Nucleus accumbens (tissue), 56 donors: ENCODE results near the gene CHN1.

Source experiments
- DNase-seq, 56 donors: peaks; one replicate each; lab custom pipeline; 2025; lab: John Stamatoyannopoulos, UW

Gene CHN1

DNA sequence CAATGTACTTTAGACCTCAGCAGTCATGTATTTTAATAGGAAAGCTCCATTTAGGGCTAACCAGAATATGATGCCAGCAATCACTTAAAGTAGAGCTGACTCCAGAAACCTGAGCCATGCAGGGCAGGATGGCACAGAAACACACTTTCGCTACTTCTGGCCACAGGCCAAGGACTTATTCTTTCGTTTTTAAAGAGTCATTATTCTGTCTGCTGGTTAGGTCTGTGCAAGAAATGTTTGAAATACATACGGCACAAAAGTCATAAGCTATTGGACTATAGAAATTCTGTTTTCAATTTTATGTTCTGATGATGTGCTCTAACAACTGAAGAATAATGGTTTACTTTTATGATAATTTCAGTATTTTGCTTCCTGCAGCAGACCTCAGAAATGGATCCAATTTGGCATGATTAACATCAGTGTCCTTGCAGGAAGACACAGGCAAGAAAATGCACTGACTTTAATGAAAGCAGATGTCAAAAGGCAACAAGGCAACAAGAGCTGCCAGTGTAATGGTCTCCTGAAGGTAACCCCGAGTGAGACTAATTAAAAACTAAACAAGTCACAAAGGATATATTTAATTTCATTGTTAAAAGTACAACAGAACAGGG is 126.5 kb downstream of the CHN1 start:
- peak in 2 of 56 donors; percentile 8 to 10 for DNase-seq

DNA sequence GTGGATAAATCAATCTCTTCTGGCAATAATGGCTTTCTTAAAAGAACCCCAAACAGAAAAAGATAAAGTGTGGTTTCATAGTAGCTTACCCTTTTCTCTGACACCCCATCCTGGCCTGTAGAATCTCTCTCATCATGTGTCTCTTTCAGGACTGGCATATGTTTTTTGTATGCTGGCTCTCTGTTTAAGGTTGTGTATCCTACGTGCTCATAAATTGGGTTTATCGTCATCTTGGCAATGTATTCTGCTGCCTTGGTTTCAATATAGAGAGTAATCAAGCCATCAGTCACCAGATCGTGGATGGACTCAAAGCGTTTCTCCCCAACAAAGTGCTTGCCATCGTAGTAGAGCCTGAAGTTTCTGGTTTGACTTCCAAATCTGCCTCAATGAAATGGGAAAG is 127.4 kb downstream of the CHN1 start:
- no peak for DNase-seq

DNA sequence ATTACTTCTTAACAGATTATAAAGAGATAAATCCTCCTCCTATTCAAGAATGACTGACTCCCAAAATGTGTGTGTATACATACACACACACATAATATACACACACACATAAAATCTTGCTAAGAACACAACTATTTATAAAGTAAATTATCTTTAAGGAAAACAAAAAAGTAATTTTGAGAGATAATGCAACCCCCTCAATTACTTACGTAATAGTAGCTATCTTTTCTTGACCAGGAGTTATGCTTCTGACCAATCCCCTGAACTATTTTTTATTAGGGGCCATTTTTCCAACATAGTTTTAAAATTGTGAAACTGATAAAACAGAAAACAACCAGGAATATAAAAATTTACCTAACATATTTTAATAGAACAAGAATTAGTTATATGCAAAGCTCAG is 127.9 kb downstream of the CHN1 start:
- DNase-seq: no peak

DNA sequence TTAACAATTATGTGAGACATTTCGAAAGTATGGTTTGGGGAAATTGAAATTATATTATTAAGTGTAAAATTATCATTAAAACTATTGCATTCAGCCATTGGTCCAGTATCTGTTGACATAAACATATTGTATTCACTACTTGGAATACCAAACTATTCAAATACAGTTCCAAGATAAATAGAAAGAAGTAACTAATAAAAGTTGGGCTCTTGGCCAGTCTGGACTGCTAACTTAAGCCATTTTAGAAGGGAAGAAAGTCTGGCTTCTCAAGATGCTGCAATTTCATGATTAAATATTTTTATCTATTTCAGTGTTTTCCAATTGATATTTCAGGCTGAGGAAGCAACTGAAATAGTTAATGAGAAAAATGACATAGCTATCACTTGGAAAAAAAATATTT is 131.1 kb downstream of the CHN1 start:
- DNase-seq: no peak

DNA sequence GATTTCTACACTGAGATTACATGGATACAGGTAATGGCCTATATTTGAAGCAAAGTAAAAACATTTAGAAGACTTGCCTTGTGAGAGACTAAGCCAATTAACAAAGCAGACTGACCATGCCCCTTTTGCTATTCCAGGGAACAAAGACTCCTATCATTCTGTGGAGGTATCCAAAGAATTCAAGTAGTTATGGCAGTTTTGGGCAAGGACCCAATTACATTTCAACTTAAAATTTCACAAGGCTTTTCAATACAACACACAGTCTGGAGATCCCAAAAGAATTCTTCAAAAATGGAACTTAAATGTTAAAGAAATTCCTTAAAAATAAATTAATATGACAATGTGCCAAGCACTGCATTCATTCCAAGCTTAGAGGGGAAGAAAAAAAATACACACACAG is 131.7 kb downstream of the CHN1 start:
- DNase-seq: no peak

DNA sequence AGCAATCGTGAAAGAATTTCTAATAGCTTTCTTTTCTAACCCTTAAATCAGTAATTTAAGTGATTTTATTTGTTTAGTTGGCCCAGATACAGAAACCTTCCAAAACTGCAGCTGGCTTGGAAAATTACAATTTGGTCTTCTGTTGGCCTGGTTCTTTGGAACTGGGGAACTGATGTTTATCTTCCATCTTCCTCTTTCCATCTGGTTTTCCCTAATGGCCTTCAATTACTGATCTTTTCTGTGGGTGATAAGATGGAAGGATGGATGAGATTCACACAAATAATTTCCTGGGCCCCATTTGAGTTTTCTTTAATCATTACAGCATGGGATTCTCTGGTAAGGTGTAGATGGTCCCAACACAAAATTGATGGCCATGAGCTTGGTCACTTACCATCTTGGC is 134.4 kb downstream of the CHN1 start:
- no peak for DNase-seq

DNA sequence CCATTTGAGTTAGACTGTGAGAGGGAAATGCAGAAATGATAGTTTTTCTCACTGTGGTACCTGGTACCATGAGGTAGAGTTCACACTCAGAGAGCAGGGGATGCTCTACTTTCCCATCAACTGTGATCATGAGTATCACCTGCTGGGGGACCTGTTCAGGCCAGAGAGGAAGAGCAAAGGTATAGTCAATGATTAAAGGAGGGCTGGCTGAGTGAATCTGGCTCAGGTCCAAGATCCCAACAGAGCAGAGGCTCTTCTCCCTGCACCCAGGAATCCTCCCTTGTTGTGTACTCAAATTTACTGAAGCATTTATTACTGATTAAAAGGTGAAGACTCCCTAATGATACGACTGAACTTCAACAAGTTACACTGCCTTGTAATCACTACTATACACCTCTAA is 136.3 kb downstream of the CHN1 start:
- DNase-seq: no peak

DNA sequence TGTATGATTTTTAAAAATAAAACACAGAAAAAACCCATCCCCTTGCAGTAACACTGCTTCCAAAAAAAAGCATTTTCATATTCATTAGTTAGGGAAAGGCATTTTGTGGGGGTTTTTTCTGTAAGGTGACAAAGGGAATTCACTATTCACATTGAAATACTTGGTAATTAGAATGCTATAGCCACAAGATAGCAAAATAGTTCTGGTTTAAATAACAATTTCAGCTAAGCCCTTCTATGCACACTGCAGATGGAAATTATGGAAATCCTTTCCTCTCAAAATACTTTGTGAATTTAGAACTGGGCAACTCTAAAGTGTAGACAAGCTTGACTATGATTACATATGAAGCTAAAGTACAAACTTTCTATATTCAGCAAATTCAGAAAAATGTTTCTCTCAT is 138.8 kb downstream of the CHN1 start:
- no peak for DNase-seq

DNA sequence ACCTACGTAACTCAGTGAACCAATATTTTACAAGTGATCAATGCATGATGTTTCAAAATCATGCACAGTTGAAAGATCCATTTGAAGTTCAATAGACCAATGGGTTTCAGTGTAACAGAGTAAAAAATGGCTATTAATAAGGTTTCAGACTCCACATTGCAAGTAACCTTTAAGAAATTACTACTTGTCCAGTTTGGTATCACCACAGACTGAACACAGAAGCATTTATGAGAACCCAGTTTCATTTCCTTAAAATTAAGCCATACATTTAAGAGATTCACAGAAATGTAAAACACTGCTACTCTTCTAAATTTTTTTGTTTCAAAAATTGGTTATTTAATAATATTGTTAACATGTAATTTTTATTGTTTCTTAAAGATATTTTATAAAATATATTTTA is 142.0 kb downstream of the CHN1 start:
- no peak for DNase-seq

DNA sequence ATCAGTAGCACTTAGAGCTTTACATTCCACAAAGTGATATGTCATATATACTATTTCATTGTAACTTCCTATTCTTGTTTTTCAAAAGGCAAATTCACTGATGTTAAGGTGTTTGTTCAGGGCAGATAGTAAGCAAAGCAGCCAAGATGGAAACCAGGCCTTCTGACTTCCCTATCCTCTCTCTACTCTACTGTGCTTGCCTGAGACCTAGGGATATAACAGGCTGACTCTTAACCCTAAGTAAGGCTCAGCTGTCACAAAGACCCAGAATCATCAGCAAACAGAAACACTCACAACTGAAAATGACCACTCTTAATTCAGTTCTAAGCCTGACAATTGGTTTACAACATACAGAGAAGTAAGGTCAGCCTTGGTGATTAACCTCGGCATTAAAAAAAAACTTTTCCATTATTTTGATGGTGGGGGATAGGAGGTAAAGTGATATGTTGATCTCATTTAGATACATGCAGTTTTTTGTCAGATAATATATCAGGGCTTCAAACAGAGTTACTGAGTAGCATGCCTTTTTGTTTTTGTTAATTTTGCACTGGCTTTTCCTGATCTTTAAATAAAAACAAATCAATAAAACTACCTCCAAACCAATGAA is 145.5 kb downstream of the CHN1 start:
- no peak for DNase-seq

DNA sequence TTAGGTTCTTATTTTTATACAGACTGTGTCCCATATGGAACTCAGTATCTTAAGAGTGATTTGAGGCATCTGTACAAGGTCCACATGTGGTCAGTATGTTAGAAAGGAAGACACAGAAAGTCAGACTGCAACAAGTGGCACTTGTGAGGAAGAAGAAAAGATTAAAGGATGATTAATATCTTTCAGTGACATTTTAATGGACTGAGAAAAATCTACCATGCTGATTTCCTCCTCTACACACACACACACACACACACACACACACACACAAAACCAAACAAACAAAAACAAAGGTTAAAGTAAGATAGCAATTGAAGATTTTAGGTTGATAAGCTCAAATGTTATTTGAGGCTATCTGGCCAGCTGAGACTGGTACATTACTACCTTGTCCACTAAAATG is 146.4 kb downstream of the CHN1 start:
- DNase-seq: no peak

DNA sequence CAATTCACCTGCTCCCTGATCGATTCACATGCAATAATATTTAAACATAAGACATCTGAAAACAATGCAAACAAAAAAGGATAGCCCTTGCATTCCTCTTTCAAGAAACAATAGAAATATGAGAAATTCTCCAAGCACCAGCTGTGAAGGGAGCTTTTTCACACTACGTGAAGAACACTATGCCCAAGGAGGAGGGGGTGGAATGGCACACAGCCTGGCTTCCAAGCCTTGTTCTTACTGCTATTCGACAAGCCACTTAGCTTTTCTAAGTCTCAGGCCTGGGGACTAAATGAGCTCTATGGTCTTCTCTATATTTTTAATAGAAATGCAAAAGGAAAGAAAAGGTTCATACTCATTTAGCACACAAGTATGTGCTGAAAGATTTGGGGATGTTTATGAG is 148.7 kb downstream of the CHN1 start:
- DNase-seq: peak in 1 of 56 donors; percentile 9

DNA sequence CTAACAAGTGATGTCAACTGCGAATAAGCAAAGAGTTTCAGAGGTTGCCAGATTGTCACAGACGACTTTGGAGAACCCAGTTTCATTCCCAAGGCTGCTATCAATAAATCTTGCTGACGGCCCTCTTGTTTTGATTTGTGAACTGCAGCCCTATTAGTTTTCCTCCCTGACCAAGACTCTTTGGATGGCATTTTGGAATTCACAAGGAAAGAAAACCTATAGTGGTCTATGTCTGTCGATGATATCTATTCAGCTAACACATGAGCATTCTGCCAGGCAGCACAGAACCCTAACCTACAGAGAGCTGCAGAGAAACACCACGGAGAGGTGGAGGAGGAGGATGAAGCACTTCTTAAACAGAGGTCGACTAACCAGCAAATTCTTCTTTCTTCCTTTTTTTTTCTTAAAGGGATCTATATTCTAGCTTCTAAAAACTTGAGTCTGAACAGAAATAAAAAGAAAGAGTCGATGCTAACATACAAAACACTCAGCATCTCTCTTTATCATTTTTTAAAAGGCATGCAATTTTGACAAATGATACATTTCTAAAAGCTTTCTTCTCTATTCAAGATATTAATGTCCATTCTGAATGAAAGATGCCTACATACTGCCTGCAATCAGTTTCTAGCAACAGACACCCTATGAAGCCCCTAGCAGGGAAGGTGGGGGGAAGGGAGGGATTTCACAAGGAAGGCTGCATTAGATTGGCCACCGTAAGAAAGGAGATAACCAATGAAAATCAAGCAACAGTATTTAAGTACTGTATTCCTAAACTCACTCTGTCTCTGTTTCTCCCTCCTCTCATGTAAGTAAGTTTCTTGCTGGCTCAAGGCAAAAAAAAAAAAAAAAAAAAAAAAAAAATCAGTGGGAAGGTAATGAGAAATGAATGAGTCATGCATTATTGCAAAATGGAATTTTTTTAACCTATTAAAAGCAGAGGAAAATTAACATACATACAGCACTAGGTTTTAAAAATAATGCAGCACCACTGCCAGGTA is 157.9 kb downstream of the CHN1 start:
- peak in 24 of 56 donors; percentile 2 to 82 (median 36) for DNase-seq

DNA sequence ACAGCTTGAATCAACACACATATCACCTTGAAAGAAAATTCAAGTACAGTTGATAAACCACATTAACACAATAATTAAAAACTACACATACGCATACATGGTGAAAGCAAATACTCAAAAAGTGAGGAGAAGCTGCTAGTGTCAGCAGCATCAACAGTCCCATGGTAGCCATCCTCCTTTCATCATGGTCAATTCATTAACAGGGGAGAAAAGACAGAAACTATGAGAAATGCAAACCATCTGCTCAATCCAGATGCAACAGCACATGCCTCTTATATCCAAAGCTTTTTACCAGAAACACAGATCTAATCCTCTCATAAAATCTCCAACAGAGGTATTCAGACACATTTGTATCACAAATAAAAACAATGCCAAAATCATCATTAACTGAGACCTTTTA is 159.0 kb downstream of the CHN1 start:
- no peak for DNase-seq

DNA sequence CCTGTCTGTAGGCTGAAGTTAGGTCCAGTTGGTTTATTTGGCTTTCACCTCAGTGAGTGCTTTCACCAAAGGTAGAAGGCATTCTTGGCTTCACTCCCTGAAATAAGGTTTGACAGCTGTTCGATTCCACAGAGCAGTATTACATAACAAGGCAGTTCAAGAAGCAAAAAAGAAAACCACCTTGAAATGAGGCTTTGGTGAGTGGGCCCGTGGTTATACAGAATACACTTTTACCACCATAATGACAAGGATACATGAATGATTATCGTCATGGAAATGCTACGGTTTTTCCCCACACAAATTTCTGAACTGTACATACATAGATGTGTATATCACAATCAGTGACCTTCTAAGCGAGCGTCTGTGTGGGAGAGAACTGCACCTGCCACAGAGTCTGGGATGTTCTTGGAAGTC is 160.9 kb downstream of the CHN1 start:
- peak in 2 of 56 donors; percentile 17 to 20 for DNase-seq

DNA sequence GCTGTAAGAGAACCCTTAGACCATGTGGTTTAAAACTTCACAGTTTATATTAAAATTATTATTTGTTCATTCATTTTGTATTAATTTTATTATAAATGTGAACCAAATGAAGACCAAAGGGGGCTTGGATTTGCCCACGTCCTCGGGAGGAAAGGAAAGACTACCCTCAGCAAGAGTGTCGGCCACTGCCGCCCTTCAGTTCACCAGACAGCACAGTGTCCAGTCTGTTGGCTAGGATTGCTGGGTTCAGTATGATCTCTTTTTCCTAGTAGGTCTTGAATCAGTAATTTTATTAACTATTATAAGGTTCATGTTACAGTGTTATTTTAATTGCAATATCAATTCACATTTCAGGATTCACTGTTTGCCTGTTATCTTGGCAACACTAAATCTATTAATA is 162.7 kb downstream of the CHN1 start:
- DNase-seq: peak in 1 of 56 donors; percentile 9

DNA sequence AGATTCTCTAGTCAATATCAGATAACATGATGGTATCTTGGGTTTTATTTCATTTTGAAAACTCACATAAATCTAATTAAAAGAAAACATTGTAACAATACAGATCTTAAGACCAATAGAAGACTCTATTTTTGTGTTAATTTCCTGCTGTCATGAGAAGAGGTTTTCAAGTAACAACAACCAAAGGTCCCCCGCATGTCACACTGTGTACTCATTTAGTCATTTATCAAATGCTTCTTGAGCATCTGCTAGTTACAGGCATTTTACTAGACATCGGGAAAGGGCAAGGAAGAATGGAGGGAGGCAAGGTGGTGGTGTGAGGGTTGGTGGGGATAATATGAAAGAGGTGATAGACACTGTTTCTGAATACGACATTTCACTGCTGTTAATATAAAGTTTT is 163.2 kb downstream of the CHN1 start:
- DNase-seq: no peak

DNA sequence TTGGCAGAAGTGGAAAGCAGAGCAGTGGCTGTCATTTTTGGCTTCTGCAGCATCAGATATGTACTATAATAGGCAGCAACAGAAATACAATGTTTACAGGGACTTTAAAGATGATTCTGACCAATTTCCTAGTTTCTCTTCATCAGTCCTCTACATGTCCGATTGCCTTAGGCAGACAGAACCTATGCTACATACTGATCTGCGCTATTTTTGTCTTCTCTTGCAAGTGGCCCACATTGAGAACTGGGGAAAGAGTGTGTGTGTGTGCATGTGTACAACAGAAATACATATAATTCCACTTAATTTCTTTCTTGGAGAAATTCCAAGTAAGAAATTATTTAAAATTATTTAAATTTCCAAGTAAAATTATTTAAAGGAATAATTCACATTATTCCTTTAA is 163.8 kb downstream of the CHN1 start:
- DNase-seq: no peak

DNA sequence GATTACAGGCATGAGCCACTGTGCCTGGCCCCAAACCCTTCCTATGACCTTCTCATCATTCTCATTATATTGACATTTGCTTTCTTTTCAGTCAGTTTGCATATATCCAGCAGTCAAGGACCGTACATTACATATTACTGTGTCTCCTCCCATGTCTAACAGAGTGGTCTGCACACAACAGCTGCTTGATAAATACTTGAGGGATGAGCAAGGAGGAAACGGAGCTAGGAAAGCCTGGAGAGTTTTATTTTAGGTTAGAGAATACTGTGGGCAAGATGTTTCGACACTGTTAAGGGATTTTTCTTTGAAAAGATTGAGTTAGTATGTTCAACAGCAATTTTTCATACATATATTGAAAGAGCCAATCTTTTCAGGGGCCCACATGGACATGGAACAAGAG is 164.7 kb downstream of the CHN1 start:
- DNase-seq: no peak

DNA sequence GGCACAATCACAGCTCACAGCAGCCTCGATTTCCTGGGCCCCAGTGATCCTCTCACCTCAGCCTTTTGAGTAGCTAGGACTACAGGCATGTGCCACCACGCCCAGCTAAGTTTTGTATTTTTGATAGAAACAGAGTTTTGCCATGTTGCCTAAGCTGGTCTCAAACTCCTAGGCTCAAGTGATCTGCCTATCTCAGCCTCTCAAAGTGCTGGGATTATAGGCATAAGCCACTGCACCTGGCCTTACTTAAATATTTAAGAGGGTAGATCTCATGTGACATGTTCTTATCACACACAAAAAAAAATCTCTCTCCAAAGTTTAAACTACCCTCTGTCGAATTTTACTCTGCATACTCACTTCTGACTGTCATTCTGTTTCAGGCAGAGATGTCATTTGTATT is 165.5 kb downstream of the CHN1 start:
- no peak for DNase-seq

DNA sequence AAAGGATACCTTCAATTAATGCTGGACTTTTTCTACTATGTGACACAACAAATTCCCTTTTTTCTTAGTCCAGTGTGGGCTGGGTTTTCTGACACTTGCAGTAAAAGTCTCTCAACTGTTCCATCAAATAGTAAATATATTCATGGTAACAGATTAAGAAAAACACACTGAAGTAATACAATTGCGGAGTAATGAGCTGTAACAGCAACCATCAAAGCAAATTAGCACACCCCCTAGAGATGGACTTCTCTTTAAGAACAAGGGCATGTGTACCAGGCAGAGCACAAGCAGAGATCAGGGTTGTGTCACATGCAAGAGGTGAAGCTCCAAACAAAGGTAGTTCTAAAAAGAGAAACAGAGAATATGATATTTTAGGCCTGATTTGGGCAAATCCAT is 168.2 kb downstream of the CHN1 start:
- DNase-seq: no peak
